Measurements from ENCODE around the gene CA4. TPM values are rescaled to one million over a fixed set of nuclear protein-coding genes. Genes with fewer than 3 reads are reported as not detected.

Gene CA4
- 0.12 to 0.24 TPM (median 0.23 TPM) in 3 of 5 replicates, not detected in the others for total RNA-seq (2022; extraction: Qiagen RNA extraction)

DNA sequence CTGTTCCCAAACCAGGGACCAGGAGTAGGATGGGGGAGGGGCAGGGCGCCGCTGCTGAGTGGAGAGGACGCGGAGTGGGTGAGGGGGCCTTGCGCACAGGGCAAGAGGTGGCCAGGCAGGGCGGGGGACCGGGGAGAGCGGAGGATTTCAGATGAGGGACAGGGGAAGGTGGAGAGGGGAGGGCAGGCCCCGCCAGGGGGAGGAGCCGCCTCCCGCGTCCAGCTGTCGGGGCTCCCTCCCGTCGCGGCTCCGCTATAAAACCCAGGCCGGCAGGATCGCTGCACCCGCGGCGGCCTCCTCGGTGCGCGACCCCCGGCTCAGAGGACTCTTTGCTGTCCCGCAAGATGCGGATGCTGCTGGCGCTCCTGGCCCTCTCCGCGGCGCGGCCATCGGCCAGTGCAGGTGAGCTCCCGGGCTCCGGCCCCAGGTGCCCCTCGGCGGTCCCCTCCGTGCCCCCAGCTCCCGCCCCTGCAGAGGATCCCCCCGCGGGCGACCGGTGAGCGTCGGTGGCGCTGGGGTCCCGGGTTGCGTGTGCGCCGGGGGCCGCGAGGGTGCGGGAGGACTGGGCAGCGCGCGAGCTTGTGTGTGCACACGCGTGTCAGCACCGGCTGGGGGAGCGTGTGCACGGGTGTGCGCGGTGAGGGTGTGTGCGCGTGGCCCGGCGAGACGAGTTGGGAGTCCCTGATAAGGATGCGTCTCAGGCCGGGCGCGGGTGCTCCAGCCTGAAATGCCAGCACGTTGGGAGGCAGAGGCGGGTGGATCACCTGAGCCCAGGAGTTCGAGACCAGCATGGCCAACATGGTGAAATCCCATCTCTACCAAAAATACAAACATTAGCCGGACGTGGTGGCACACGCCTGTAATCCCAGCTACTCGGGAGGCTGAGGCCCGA is at the start of gene CA4:
TSS of gene CA4 (plus strand) at position 283 of the 892 bp plus-strand sequence. CDS start at position 345, 62 bp downstream.

Other genes with a start within 250 kb of the CA4 start
- gene RNFT1, start 185.2 kb upstream of the CA4 start, total RNA-seq (2022; extraction: Qiagen RNA extraction) = 11.5 to 15.5 TPM (median 12.8 TPM) in 5 replicates
- gene HEATR6, start 71.1 kb upstream of the CA4 start, total RNA-seq (2022; extraction: Qiagen RNA extraction) = 17.2 to 19.5 TPM (median 17.8 TPM) in 5 replicates
- gene USP32, start 242.2 kb downstream of the CA4 start, total RNA-seq (2022; extraction: Qiagen RNA extraction) = 27.3 to 35.1 TPM (median 33.5 TPM) in 5 replicates